ENCODE data around the gene WNT11. TPM values are rescaled to one million over a fixed set of nuclear protein-coding genes. Genes with fewer than 3 reads are reported as not detected.
"Not testable (repeated sequence)": the region's sequence is repeated elsewhere in the genome, so short reads cannot be mapped to it uniquely, and the experiment has no call there.

The WNT11 gene
- total RNA-seq, 2 donors from 2014 or later: 0.71 to 1.5 TPM

DNA sequence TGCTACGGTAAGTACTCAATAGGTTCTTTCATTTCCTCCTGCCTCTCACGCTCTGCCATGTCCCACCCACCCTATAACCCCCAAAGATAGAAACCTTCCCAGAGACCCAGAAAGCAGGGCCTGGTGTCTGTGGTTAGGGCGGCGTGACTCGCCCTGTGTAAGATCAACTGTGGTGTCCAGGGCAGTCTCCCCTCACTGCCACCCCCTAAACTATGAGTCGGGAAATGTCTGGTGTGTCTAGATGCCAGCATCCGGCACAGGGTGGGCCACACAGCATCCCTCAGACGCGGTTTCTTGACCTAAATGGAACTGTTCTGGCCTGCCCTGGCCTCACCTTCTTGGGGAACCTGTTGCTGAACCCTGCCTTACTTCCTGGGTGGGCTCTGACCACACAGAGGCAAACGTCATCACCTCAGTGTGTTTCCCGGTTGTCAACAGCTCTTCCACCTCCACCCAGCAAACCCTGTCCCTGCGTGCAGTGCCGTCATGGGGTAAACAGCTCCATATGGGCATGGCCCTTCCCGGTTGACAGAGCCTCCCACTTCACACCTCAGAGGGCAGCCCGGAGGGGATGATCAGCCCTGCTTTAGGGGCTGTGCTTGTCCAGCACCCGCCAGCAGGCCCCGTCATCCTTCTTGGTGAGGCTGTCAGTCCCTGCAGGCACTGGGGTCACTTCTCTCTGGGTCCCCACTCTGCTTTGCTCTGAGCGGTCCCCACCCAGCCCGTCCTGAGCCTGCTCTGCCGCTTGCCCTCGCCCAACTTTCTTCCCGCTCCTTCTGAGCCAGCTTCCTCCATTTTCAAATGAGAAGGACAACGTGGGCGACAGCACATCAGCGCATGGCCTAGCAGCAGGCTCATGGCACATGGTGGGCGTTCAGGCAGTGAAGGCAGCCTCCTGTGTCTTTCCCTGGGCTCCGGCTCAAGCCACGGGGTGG lies 6.0 kb downstream of the WNT11 start:
- DNase-seq (ENCODE audit: low spot score in 2 of 2) (no peak), ATAC-seq (peak in 1 of 2 donors; percentile 26)
- Mint-ChIP-seq H3K9me3 (no peaks in the 10 kb centered on the region), H3K36me3 (no peaks in the 10 kb centered on the region), H3K27ac (peak overlapping the region in 1 of 2 donors; percentile 51)

DNA sequence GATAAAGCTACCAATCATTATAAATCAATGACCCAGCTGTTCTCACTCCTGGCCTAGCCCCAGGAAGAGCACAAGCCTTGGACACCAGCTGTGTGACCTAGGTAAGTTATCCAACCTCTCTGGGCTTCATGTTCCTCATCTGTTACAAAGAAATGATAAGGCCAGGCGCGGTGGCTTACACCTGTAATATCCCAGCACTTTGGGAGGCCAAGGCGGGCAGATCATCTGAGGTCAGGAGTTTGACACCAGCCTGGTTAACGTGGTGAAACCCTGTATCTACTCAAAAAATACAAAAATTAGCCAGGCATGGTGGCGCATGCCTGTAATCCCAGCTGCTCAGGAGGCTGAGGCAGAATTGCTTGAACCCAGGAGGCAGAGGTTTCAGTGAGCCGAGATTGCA lies 7.6 kb downstream of the WNT11 start:
- not testable (repeated sequence) for DNase-seq (ENCODE audit: low spot score in 2 of 2); H3K9me3 Mint-ChIP-seq; H3K36me3 Mint-ChIP-seq; H3K27ac Mint-ChIP-seq; ATAC-seq

DNA sequence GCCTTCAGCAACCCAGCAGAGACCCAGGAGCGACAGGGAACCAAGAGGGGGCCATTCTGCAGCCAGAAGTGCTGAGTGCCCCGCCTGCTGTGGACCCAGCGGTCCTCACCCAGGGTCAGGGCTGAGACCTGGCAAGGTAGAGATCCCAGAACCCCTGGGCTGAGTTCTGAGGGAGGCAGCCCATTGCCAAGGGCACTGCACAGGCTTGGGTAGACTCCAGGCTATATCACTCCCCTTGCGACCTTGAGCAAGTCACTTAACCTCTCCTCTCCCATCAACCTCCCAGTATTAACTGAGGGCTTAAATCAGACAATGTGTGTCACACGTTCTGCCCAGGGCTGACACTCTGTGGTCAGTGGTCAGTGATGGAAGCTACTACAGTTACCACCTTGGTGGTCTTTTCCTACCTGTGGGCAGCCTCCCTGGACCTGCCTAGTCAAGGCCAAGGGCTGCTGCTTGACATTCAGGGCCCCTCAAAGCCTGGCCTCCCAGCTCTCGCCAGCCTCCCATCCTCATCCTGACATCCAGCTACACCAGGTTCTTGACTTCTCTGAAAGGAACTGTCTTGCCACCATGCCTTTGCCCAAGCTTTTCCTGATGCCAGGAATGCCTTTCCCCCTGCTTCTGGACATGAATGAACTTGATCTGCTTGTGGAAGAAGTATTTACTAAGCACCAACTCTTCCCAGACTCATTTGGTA lies 8.2 kb downstream of the WNT11 start:
- no peak overlapping the region for H3K27ac Mint-ChIP-seq
- DNase-seq (ENCODE audit: low spot score in 2 of 2): no peak
- H3K36me3 Mint-ChIP-seq: no peaks in the 10 kb centered on the region
- H3K9me3 Mint-ChIP-seq: no peaks in the 10 kb centered on the region
- no peak for ATAC-seq

DNA sequence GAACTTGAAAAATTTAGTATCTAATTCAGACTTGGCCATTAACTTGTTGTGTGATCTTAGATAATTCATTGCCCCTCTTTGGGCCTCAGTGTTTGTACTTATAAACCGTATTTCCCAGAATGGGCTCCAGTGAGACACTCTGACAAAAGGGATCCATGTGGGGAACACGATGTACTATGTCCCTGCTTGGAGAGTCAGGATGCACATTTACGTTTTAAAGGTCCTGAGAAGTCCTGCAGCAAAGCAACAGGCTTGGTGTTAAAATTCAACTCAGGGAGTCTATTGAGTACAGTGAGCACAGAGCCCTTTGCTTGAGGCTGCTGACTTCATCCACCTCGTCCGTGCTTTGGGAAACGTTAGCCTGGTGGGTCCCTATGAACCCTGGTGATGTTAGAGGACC lies 9.0 kb downstream of the WNT11 start:
- no peaks in the 10 kb centered on the region for H3K36me3 Mint-ChIP-seq
- ATAC-seq: no peak

DNA sequence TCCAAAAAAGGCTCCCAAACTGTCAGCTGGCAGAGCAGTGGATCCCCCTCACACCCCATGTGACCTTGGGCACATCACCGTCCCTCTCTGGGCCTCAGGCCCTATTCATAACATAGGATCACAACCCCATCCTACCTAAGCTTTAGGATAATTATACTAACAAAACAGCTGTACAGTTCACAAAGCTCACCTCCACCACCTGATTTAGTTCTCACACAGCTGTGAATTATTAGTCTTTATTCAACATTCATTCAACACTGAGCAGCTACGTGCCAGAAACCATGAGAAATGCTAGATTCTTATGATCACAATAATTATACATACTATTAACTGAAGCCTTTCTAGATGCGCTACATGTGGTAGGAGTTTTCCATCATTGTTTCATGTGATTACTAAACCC lies 9.5 kb downstream of the WNT11 start:
- ATAC-seq (no peak), DNase-seq (ENCODE audit: low spot score in 2 of 2) (no peak)
- Mint-ChIP-seq H3K27ac (no peak overlapping the region), H3K36me3 (no peaks in the 10 kb centered on the region), H3K9me3 (no peaks in the 10 kb centered on the region)

More for the DNA sequence above, 9.0 kb downstream of the WNT11 start:
- Mint-ChIP-seq H3K27ac (no peak overlapping the region), H3K9me3 (no peaks in the 10 kb centered on the region)
- no peak for DNase-seq (ENCODE audit: low spot score in 2 of 2)

DNA sequence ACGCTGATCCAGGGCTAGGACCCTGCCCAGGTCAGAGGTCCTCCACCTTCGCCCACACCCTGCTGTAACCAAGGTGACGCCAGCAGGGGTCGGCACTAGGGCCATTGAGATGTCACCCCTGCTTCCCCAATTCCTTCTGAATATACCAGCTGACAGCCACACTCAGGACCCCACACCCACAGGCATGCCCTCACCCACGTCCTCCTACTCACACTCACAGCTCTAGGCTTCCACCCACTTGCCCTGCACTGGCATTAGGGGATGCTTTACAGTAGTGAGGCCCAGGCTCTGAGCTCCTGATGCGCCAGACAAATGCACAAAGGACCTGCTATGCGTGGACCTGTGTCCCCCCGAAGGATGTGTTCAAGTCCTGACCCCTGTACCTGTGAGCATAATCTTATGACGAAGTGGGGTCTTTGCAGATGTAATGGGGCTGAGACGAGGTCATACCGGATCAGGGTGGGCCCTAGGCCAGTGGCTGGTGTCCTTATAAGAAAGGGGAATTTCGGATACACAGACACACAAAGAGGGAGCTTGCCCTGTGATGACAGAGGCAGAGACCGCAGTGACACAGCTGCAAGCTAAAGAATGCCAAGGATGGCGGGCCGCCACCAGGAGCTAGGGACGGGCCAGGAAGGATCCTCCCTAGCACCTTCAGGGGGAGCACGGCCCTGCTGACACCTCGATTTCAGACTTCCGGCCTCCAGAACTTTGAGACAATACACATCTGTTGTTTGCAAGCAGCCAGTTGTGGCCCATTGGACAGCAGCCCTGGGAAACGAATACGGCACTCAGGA lies 11.2 kb downstream of the WNT11 start:
- Mint-ChIP-seq H3K9me3 (no peaks in the 10 kb centered on the region), H3K27ac (no peak overlapping the region), H3K36me3 (no peaks in the 10 kb centered on the region)
- ATAC-seq: no peak
- DNase-seq (ENCODE audit: low spot score in 2 of 2): no peak

DNA sequence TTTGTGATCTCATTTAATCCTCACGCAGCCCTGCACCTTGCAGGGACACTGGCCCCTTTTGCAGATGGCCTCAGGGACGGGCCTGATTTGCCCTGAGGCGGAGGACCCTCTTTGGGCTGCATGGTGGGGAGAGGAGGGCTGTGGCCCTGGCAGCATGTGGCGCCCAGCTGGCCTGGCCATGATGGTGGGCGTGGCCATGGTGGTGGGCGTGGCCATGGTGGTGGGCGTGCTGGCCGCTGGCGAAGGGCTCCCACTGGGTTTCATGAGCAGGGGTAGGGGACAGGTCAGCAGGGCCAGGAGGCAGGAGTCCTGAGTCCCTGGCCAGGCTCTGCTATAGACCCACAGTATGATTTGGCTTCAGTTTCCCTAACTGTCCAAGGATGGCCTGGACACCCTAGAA lies 13.1 kb downstream of the WNT11 start:
- Mint-ChIP-seq H3K9me3 (no peaks in the 10 kb centered on the region), H3K36me3 (no peaks in the 10 kb centered on the region), H3K27ac (no peak overlapping the region)
- ATAC-seq (no peak), DNase-seq (ENCODE audit: low spot score in 2 of 2) (no peak)

DNA sequence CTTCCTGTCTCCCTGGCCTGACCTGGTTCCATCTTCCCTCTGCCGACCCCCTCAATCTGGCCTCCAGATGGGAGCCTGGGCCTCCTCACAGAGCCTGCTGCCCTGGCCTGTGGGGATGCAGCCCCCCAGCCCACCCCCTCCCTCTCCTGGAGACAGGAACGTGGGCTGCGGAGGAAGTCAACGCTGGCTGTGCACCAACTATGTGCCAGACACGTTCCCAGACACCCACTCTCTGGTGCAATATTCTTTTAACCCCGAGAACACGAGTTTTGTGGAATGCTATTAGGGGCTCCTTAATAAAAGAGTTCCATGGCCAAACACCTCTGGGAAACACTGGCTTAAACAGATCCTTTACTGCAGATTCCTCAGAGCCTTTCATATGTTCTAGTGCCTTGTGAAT lies 15.9 kb downstream of the WNT11 start:
- Mint-ChIP-seq H3K36me3 (no peaks in the 10 kb centered on the region), H3K9me3 (no peaks in the 10 kb centered on the region), H3K27ac (no peak overlapping the region)
- ATAC-seq (no peak), DNase-seq (ENCODE audit: low spot score in 2 of 2) (no peak)

DNA sequence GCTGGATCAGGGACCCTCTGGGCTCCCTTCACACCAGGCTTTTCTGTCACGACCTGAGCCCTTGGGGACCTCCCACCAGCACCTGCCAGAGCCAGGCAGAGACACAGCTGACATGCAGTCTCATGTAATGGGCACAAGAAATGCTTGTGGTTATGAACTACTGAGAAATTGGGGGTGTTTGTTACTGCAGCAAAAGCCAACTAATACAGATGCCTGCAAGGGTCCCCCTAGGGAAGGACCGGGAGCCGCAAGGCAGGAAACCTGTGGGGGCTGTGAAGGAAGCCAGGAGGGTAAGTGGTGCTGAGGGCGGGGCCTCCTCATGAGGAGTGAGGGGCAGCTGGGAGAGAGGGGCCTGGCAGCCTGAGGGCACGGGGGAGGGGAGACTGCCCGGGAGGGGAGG lies 16.6 kb downstream of the WNT11 start:
- no peak for ATAC-seq
- no peaks in the 10 kb centered on the region for H3K9me3 Mint-ChIP-seq
- no peaks in the 10 kb centered on the region for H3K36me3 Mint-ChIP-seq
- DNase-seq (ENCODE audit: low spot score in 2 of 2): no peak
- no peak overlapping the region for H3K27ac Mint-ChIP-seq

DNA sequence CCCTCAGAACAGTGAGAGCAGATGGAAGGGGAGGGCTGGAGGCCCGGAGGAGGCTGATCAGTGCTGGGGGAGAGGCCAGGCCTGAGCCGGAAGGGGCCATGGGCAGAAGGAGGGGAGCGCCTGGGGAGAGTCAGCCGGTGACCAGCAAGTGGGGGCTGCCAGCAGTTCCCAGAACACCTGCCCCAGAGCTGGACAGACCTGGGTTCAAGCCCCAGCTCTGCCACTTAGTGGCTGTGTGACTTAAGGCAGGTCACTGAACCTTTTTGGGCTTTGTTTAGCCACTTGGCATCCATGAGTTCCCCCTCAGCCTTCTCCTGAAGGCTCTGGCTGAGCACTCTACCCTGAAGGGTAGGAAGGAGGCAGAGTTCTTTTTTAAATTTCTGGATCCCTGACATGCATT lies 17.4 kb downstream of the WNT11 start:
- ATAC-seq: no peak
- Mint-ChIP-seq H3K27ac (no peak overlapping the region), H3K9me3 (no peaks in the 10 kb centered on the region), H3K36me3 (no peaks in the 10 kb centered on the region)
- no peak for DNase-seq (ENCODE audit: low spot score in 2 of 2)

DNA sequence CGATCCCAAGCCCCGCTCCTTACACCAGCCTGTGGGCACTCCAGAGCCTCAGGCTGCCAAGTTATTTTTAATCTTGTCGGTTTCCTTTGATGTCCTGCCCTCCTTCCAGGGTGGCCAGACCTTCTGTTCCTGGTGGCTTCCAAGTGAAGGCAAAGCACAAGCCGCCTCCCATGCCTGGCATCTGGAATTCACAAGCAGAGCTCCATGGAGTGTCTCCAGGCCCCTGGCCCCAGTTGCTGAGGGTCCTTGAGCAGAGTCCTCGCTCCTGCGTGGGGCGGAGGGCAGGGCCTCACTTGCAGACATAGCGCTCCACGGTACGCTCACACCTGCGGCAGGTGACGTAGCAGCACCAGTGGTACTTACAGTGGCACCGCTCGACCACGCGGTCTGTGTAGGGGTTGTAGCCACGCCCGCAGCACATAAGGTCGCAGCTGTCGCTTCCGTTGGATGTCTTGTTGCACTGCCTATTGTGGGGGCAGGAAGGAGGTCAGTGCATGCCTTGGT lies 19.5 kb downstream of the WNT11 start:
- ATAC-seq (no peak), DNase-seq (ENCODE audit: low spot score in 2 of 2) (no peak)
- no peak overlapping the region for H3K27ac Mint-ChIP-seq
- H3K9me3 Mint-ChIP-seq: no peaks in the 10 kb centered on the region
- no peaks in the 10 kb centered on the region for H3K36me3 Mint-ChIP-seq

DNA sequence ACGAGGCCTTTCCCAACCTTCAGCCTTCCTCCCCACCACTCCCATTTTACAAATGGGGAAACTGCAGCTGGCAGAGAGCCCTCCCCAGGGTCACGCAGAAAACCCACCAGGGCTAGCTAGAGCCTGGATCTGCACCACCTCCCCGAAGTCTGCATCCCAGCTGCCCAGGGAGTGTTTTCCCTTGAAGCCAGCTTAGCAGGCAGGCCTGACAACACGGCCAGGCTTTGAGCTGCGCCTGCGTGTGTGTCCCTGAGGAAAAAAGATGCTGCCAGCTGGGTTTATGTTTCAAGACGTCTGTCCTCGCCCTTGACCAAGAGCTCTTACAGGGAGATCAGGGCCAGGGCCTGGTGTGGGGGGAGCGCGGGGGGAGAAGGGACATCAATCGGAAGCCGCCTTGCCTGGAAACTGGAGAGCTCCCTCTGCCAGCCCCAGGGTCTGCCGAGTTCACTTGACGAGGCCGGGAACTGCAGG lies 20.3 kb downstream of the WNT11 start:
- H3K9me3 Mint-ChIP-seq: no peaks in the 10 kb centered on the region
- H3K36me3 Mint-ChIP-seq: no peaks in the 10 kb centered on the region

DNA sequence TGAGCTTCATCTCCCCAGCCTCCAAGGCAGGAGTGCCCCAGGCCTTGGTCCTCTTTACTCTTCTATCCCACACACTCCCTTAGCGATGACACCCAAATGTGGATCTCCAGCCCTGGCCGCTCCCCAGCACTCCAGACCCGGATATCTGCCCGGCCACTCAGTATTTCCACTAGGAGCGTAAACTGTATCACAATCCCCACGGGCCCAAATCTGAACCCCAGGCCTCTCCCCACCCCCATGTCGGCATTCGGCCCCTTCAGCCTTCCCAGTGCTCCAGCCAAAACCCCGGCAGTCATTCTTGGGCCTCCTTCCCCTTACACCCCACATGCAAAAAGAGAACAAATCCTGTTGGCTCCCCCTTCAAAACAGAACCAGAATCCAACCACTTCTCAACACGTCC lies 20.8 kb downstream of the WNT11 start:
- Mint-ChIP-seq H3K27ac (no peak overlapping the region), H3K9me3 (no peaks in the 10 kb centered on the region)

More for the DNA sequence above, 20.3 kb downstream of the WNT11 start:
- no peak overlapping the region for H3K27ac Mint-ChIP-seq
- no peak for DNase-seq (ENCODE audit: low spot score in 2 of 2)
- no peak for ATAC-seq

DNA sequence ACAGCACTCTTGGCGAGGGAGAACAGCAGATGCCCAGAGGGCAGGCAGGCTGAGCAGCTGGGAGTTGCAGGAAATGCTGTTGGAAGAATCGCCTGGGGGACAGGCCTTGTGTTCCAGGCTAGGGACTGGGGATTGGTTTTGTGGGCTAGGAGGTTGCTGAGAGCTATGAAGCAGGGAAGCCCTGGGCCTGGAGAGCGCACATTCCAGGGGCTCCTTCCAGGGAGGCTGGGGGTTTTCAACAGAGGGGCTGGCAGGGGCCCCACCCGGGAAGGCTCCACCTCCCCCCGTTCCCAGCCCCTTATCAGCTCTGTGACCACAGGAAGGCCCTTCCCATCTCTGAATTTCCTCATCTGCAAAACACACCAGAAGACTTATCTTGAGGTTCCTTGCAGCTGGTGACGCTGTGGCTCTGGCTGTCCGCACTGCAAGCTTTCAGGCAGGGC lies 21.7 kb downstream of the WNT11 start:
- Mint-ChIP-seq H3K27ac (no peak overlapping the region), H3K36me3 (no peaks in the 10 kb centered on the region), H3K9me3 (no peaks in the 10 kb centered on the region)
- no peak for ATAC-seq
- no peak for DNase-seq (ENCODE audit: low spot score in 2 of 2)

More for the DNA sequence above, 20.8 kb downstream of the WNT11 start:
- ATAC-seq: no peak
- no peaks in the 10 kb centered on the region for H3K36me3 Mint-ChIP-seq
- DNase-seq (ENCODE audit: low spot score in 2 of 2): no peak

DNA sequence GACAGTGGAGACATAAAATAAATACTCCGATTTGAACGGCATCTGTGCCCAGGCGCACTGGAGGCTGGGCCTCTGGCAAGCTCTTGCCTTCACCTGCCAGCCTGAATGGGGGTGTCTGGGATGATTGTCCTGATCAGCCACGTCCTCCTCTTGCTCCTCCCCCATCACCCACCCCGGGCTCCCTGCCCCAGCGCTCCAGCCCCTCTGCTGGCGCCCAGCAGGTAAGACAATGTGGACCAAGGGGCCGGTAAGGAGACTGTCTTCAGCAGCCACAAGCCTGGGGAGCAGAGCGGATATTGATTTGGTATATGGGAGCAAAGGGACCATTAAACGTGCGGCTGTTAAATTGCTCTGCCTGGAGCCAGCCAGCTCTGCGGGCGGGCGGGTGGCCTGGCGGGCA lies 24.9 kb downstream of the WNT11 start:
- DNase-seq (ENCODE audit: low spot score in 2 of 2) (no peak), ATAC-seq (no peak)
- Mint-ChIP-seq H3K9me3 (no peaks in the 10 kb centered on the region), H3K27ac (no peak overlapping the region), H3K36me3 (no peaks in the 10 kb centered on the region)

DNA sequence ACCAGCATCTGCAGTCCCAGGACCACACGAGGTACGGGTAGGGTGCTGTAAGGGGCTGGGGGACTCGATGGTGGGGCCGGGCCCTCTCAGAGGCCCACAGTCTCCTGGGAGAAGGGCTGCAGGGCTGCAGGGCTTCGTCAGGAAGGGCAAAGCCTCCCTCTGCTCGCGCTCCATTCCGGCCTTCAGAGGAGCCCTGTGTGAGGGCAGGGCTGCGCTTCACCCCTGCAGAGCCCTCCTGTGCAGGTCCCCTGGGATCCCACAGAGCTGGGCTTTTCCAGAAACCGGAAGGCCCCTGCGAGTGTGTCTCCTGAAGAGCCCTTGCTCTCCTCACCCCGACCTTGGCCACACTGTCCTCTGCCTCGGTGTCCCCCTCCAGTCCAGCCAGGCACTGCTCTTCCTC lies 27.2 kb downstream of the WNT11 start:
- ATAC-seq (no peak), DNase-seq (ENCODE audit: low spot score in 2 of 2) (no peak)
- H3K36me3 Mint-ChIP-seq: no peaks in the 10 kb centered on the region
- no peak overlapping the region for H3K27ac Mint-ChIP-seq
- H3K9me3 Mint-ChIP-seq: no peaks in the 10 kb centered on the region

DNA sequence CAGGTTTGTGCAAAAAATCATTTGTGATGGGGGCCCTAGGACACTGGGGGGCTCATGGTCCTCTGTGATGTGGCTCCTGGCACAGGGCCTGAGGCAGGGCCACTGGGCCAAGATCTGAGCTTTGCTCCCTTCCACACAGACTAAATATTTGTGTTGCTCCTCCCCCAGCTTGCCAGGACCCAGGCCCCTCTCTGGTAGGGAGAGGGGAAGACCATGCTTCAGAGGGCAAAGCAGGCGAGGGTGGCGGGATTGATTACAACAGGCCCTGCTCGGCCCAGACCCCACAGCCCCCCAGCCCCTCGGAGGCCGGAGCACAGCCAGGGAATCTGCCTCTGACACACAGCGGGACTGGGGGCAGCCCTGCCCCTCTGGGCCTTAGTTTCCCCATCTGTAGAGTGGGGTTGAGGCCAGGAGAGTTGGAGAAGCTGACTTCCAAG lies 29.0 kb downstream of the WNT11 start:
- ATAC-seq (no peak), DNase-seq (ENCODE audit: low spot score in 2 of 2) (no peak)
- Mint-ChIP-seq H3K36me3 (no peaks in the 10 kb centered on the region), H3K27ac (no peak overlapping the region), H3K9me3 (no peaks in the 10 kb centered on the region)

All from activated naive CD4-positive, alpha-beta T cell treated with anti-CD3 and anti-CD28 coated beads, Interleukin-2, amount 50 U/mL, for 72 hours (primary cell).